Measurements from ENCODE around the gene SNAP25.

- TF ChIP-seq CTCF (IDR thresholded peaks at IDR 0.05) (no peak), POLR2A (IDR thresholded peaks at IDR 0.05) (no peak), EP300 (IDR thresholded peaks at IDR 0.05) (no peak)
Observed at GRCh38 chr20:10194166-10194565, 24.5 kb upstream of the SNAP25 start.

Data from ovary (tissue), 3 donors.